Left lung (tissue), 10 donors: Measurements from ENCODE around the gene TAAR9. TPM values are rescaled to one million over a fixed set of nuclear protein-coding genes. Genes with fewer than 3 reads are reported as not detected.

Experiments
- ATAC-seq: fragments of 200-7000 bp; cut with Tn5 transposase; one replicate; pipeline ENCODE4 v1.9.1; 2020; ENCODE audit warnings: moderate library complexity
- DNase-seq, 4 donors: peaks; one replicate each; pipeline ENCODE4 v3.0.0-alpha.2; 2013 to 2020
- H3K27ac ChIP-seq, 2 donors: fragments of 200-600 bp; sonication (generic) in 1 of 2; one replicate each; pipeline versions ENCODE4 v1.5.0 to v1.8.0; 2020 to 2021
- H3K27me3 ChIP-seq, 2 donors: fragments of 200-600 bp; sonication (generic) in 1 of 2; one replicate each; pipeline versions ENCODE4 v1.5.0 to v1.8.0; 2020 to 2021
- H3K36me3 ChIP-seq, 2 donors: fragments of 200-600 bp; sonication (generic) in 1 of 2; one replicate each; pipeline versions ENCODE4 v1.5.0 to v1.8.0; 2020 to 2021
- H3K4me1 ChIP-seq, 2 donors: fragments of 200-600 bp; one replicate each; pipeline ENCODE4 v1.8.0; 2021
- H3K4me3 ChIP-seq, 2 donors: fragments of 200-600 bp; sonication (generic) in 1 of 2; one replicate each; pipeline versions ENCODE4 v1.5.0 to v1.8.0; 2020 to 2021; ENCODE audit warnings: mild to moderate bottlenecking in 1 of 2
- H3K9me3 ChIP-seq, 2 donors: fragments of 200-600 bp; sonication (generic) in 1 of 2; one replicate each; pipeline versions ENCODE4 v1.5.0 to v1.8.0; 2020 to 2021
- CTCF ChIP-seq, 2 donors: fragments of 200-600 bp; sonication (generic) in 1 of 2; IDR thresholded peaks; one replicate each; pipeline versions ENCODE4 v1.5.0 to v1.8.0; 2021; ENCODE audit warnings: antibody characterized with exemption in 2 of 2
- intact Hi-C, 2 donors: fragments of 100-400 bp; cut with DNase I; formaldehyde crosslinking; loops; one replicate each; pipeline versions ENCODE4 v1.11.2 to v1.14.2; 2022
- polyA plus RNA-seq, 6 donors: library from polyadenylated mRNA; unstranded; fragments of 120-200 nt; gene quantifications; one replicate each; pipeline ENCODE4 v1.2.1, GENCODE V29; 2013; ENCODE audit not compliant: insufficient read length in 6 of 6
- total RNA-seq, 2 donors: library from RNA; stranded (reverse); fragmentation: NEBNext Ultra II Directional; extraction: Animal tissue kit (Norgen Biotek cat#: 25700); gene quantifications; one replicate each; pipeline ENCODE4 v1.2.1, GENCODE V29; 2021
- donor health status: DM: no; HTN: yes; CAD: no.
- donor health status: DM: no; HTN: no; CAD: no.

The TAAR9 gene
- total and polyA plus RNA-seq, 8 donors = not detected

GRCh38 chr6:132566404-132566803 lies 28.3 kb downstream of the TAAR9 start:
- DNase-seq (no peak), ATAC-seq (no peak)
- intact Hi-C loops = no loop called here
- no peak overlapping the region for H3K4me3 ChIP-seq
- no peak overlapping the region for H3K27ac ChIP-seq
- H3K4me1 ChIP-seq = no peaks in the 10 kb centered on the region
- no peaks in the 10 kb centered on the region for H3K9me3 ChIP-seq
- no peaks in the 10 kb centered on the region for H3K36me3 ChIP-seq
- TF ChIP-seq CTCF (IDR thresholded peaks at IDR 0.05) = no peak
- peaks cover 3 to 19% of the 10 kb centered on the region in 2 donors for H3K27me3 ChIP-seq

GRCh38 chr6:132567566-132567965 lies 29.5 kb downstream of the TAAR9 start:
- no peaks in the 10 kb centered on the region for H3K9me3 ChIP-seq
- no peak for ATAC-seq
- peaks cover 0 to 3% of the 10 kb centered on the region in 2 donors for H3K4me1 ChIP-seq
- intact Hi-C loops = no loop called here
- TF ChIP-seq CTCF (IDR thresholded peaks at IDR 0.05) = no peak
- H3K27me3 ChIP-seq = peaks cover 3 to 19% of the 10 kb centered on the region in 2 donors
- DNase-seq = no peak
- H3K36me3 ChIP-seq = no peaks in the 10 kb centered on the region
- H3K4me3 ChIP-seq = no peak overlapping the region
- no peak overlapping the region for H3K27ac ChIP-seq

GRCh38 chr6:132568611-132569010 lies 30.5 kb downstream of the TAAR9 start:
- DNase-seq = no peak
- TF ChIP-seq CTCF (IDR thresholded peaks at IDR 0.05) = no peak
- ATAC-seq = no peak
- peaks cover 0 to 19% of the 10 kb centered on the region in 2 donors for H3K27me3 ChIP-seq
- intact Hi-C loops = no loop called here
- peaks cover 0 to 3% of the 10 kb centered on the region in 2 donors for H3K4me1 ChIP-seq
- no peaks in the 10 kb centered on the region for H3K36me3 ChIP-seq
- H3K27ac ChIP-seq = no peak overlapping the region
- H3K4me3 ChIP-seq = no peak overlapping the region
- no peaks in the 10 kb centered on the region for H3K9me3 ChIP-seq

- TF ChIP-seq CTCF (IDR thresholded peaks at IDR 0.05) = no peak
- no peak for ATAC-seq
- DNase-seq = no peak
- Histone ChIP-seq H3K27ac (no peak overlapping the region), H3K4me3 (no peak overlapping the region), H3K4me1 (peaks cover 0 to 3% of the 10 kb centered on the region in 2 donors), H3K27me3 (peaks cover 0 to 18% of the 10 kb centered on the region in 2 donors), H3K9me3 (no peaks in the 10 kb centered on the region), H3K36me3 (no peaks in the 10 kb centered on the region)
- intact Hi-C loops = no loop called here
Measured at GRCh38 chr6:132569170-132569569, 31.1 kb downstream of the TAAR9 start.

GRCh38 chr6:132570221-132570777 lies 32.2 kb downstream of the TAAR9 start, which contains the start of gene TAAR6:
TSS of gene TAAR6 (plus strand) at chr6:132570322. CDS start at chr6:132570322, 0 bp downstream.
- TF ChIP-seq CTCF (IDR thresholded peaks at IDR 0.05) = no peak
- Histone ChIP-seq H3K4me3 (no peak within 1 kb of the TSS), H3K36me3 (no peaks in the 10 kb centered on the region), H3K27ac (no peak within 1 kb of the TSS), H3K4me1 (peaks cover 0 to 3% of the 10 kb centered on the region in 2 donors), H3K27me3 (peaks cover 0 to 12% of the 10 kb centered on the region in 2 donors), H3K9me3 (no peaks in the 10 kb centered on the region)
- DNase-seq = no peak
- intact Hi-C loops = no loop called here
- no peak for ATAC-seq
